ENCODE results near the gene GAB3.

DNA sequence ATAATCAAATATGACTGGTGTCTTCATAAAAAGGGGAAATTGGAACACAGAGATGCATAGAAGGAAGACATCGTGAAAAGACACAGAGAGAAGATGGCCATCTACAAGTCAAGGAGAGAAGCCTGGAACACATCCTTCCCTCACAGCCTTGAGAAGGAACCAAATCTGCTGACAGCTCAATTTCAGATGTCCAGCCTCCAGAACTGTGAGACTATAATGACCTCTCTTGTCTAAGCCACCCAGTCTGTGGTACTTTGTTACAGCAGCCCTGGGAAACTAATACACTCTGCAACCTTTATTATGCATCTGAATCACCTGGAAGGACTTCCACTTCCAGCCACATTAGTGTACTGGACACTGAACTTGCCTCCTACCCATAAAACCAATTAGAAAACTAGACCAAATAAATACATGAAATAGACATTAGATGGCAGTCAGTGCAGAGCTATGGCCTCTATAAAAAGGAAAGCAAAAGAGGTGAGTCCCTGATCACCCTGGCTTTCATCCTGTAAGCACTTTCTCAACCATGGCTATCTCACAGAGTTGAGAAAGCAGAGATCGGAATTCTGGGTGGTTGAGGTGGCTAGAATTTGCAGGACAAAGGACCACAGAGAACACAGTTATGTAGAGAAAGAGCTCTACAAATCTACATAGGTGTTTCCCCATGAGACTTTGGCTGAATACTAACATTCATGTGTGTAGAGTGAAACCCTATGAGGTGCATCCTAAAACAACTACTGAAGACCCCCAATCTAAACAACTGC is 25.7 kb downstream of the GAB3 start:
- TF ChIP-seq, protein P1, sequence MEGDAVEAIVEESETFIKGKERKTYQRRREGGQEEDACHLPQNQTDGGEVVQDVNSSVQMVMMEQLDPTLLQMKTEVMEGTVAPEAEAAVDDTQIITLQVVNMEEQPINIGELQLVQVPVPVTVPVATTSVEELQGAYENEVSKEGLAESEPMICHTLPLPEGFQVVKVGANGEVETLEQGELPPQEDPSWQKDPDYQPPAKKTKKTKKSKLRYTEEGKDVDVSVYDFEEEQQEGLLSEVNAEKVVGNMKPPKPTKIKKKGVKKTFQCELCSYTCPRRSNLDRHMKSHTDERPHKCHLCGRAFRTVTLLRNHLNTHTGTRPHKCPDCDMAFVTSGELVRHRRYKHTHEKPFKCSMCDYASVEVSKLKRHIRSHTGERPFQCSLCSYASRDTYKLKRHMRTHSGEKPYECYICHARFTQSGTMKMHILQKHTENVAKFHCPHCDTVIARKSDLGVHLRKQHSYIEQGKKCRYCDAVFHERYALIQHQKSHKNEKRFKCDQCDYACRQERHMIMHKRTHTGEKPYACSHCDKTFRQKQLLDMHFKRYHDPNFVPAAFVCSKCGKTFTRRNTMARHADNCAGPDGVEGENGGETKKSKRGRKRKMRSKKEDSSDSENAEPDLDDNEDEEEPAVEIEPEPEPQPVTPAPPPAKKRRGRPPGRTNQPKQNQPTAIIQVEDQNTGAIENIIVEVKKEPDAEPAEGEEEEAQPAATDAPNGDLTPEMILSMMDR (IDR thresholded peaks at IDR 0.05; ENCODE audit: extremely low read depth in 1 of 2, insufficient read depth in 1 of 2, low read depth in 1 of 2, low read length in 2 of 2) = no peak
- no peak for TF ChIP-seq MYC (IDR thresholded peaks at IDR 0.05; ENCODE audit: low read depth, low read length)
- TF ChIP-seq EZH2 (IDR thresholded peaks at IDR 0.05; ENCODE audit: borderline replicate concordance, low read depth, low read length, severe bottlenecking) = no peak
- TF ChIP-seq POLR2A (IDR thresholded peaks at IDR 0.05; ENCODE audit: low read depth, low read length) = no peak
- TF ChIP-seq JUN (IDR thresholded peaks at IDR 0.05; ENCODE audit: borderline replicate concordance, insufficient read depth, insufficient read length, low read depth) = no peak
- TF ChIP-seq POLR2AphosphoS5 (IDR thresholded peaks at IDR 0.05; ENCODE audit: insufficient read depth, low read depth, low read length) = no peak
- TF ChIP-seq, protein P2, sequence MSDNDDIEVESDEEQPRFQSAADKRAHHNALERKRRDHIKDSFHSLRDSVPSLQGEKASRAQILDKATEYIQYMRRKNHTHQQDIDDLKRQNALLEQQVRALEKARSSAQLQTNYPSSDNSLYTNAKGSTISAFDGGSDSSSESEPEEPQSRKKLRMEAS (IDR thresholded peaks at IDR 0.05; ENCODE audit: insufficient read depth, insufficient read length) = no peak
- no peak for TF ChIP-seq FOS (IDR thresholded peaks at IDR 0.05; ENCODE audit: borderline replicate concordance, insufficient read depth, low read length)
- no peak for TF ChIP-seq GATA2 (IDR thresholded peaks at IDR 0.05; ENCODE audit: insufficient read depth, insufficient read length, low read depth, low read length)
